ENCODE data around the gene FTL. TPM values are rescaled to one million over a fixed set of nuclear protein-coding genes. Genes with fewer than 3 reads are reported as not detected.

The FTL gene
- total RNA-seq, 1 experiment from 2014 or later: 1,245 TPM

DNA sequence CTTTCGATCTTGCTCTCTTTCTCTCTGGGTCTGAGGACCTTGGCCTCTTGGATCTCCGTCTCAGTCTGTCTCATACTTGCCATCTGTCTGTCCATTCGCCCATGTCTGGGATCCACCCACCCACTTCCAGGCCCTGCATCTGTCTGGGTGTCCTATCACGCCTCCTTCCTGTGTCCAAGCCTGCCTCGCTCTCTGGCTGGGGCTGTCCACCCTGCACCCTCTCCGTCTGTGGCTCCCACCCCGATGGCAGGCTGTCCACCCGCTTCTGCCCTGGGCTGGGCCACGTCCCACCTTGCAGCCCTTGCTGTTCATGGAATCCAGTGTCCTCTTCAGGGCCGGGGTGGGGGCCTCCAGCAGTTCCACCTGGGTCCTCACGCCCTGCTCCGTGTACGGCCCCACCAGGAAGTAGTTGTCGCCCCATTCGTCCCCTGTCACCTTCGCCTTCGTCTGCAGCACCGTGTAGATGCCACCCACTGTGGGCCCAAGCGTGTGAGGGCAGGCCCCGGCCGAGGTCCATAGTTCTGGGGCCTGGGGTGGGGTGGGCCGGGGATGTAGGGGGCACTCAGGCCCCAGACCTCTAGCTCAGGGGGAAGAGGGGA lies 26.0 kb downstream of the FTL start:
- Histone ChIP-seq H2BK12ac (ENCODE audit: insufficient read length, low read depth, low read length) (no peak overlapping the region), H2BK20ac (ENCODE audit: low read depth, low read length, poor library complexity, severe bottlenecking) (no peak overlapping the region), H2BK5ac (ENCODE audit: insufficient read length, low read length) (no peak overlapping the region), H3K4ac (ENCODE audit: low read depth, low read length) (no peak overlapping the region), H3T11ph (ENCODE audit: low read length) (no peak overlapping the region), H2BK120ac (ENCODE audit: low read depth, low read length, poor library complexity, severe bottlenecking) (no peak overlapping the region), H4K91ac (ENCODE audit: insufficient read length, low read depth, low read length) (no peak overlapping the region), H4K20me1 (ENCODE audit: control insufficient read depth, insufficient read depth, insufficient read length) (no peaks in the 10 kb centered on the region), H3K4me1 (ENCODE audit: insufficient read depth, low read length) (no peaks in the 10 kb centered on the region; the same call in 1 of the 2 replicates), H2AFZ (ENCODE audit: low read length) (no peak overlapping the region), H3K4me2 (ENCODE audit: insufficient read depth, insufficient read length, low read length) (no peak overlapping the region), H3K79me1 (ENCODE audit: insufficient read depth, low read depth, low read length, poor library complexity, severe bottlenecking) (no peaks in the 10 kb centered on the region), H3K14ac (ENCODE audit: insufficient read depth, low read length) (no peak overlapping the region), H3K56ac (ENCODE audit: insufficient read length, low read depth, low read length) (no peak overlapping the region), H3K27me3 (ENCODE audit: insufficient read depth, low read length) (no peaks in the 10 kb centered on the region), H2BK15ac (ENCODE audit: low read depth, low read length) (no peak overlapping the region), H3K79me2 (ENCODE audit: insufficient read depth, low read length) (peaks cover 9% of the 10 kb centered on the region; the same call in 1 of the 2 replicates), H3K18ac (ENCODE audit: insufficient read length, low read depth, low read length) (no peak overlapping the region), H3K9me3 (ENCODE audit: control insufficient read depth, low read depth, low read length) (no peaks in the 10 kb centered on the region), H3K23me2 (ENCODE audit: insufficient read length, low read depth, low read length, poor library complexity, severe bottlenecking) (peaks cover 8% of the 10 kb centered on the region), H2AK5ac (ENCODE audit: insufficient read length, low read length) (no peak overlapping the region), H4K8ac (replicated peaks; ENCODE audit: insufficient read length, low read depth, low read length) (no peak overlapping the region), H3K23ac (ENCODE audit: insufficient read length, low read depth, low read length) (no peak overlapping the region), H4K5ac (ENCODE audit: insufficient read length, low read depth, low read length) (no peak overlapping the region), H3K27ac (ENCODE audit: insufficient read length, low read depth, low read length) (no peak overlapping the region), H3K9ac (ENCODE audit: extremely low read depth, insufficient read length, low read length) (no peak overlapping the region)
- Mint-ChIP-seq H3K9me3 (no peaks in the 10 kb centered on the region), H3K4me3 (peak overlapping the region; percentile 30 to 68), H3K27me3 (ENCODE audit: low read depth) (no peaks in the 10 kb centered on the region), H3K36me3 (ENCODE audit: insufficient read depth in 1 of 3, low read depth in 3 of 3) (peaks cover 17 to 42% (median 41%) of the 10 kb centered on the region in 3 experiments), H3K27ac (no peak overlapping the region; a peak in 1 of 7 replicates), H3K4me1 (peaks cover 30 to 35% of the 10 kb centered on the region in 2 experiments)
- WGBS (ENCODE audit: extremely low coverage, insufficient read length, low lambda C conversion rate): no CpG with 5 or more reads among the region's 22 CpGs
- TF ChIP-seq, protein P1, sequence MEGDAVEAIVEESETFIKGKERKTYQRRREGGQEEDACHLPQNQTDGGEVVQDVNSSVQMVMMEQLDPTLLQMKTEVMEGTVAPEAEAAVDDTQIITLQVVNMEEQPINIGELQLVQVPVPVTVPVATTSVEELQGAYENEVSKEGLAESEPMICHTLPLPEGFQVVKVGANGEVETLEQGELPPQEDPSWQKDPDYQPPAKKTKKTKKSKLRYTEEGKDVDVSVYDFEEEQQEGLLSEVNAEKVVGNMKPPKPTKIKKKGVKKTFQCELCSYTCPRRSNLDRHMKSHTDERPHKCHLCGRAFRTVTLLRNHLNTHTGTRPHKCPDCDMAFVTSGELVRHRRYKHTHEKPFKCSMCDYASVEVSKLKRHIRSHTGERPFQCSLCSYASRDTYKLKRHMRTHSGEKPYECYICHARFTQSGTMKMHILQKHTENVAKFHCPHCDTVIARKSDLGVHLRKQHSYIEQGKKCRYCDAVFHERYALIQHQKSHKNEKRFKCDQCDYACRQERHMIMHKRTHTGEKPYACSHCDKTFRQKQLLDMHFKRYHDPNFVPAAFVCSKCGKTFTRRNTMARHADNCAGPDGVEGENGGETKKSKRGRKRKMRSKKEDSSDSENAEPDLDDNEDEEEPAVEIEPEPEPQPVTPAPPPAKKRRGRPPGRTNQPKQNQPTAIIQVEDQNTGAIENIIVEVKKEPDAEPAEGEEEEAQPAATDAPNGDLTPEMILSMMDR (conservative IDR thresholded peaks at IDR 0.05): no peak
- DNase-seq: no peak

All from H9 (cell line).